ENCODE measurements around the gene TENM3.

GRCh38 chr4:182695009-182695408, 451.8 kb downstream of the TENM3 start:
- TF ChIP-seq CTCF (IDR thresholded peaks at IDR 0.05; ENCODE audit: low read depth, low read length, poor library complexity, severe bottlenecking) (no peak), EZH2phosphoT487 (IDR thresholded peaks at IDR 0.05; ENCODE audit: borderline replicate concordance, low read length) (no peak)
